H1 (cell line): ENCODE measurements around the gene PRR22. TPM values are rescaled to one million over a fixed set of nuclear protein-coding genes. Genes with fewer than 3 reads are reported as not detected.

Experiments used
- CTCF ChIA-PET: fragments of 300-600 bp; sonication (Branson Sonifier 250); formaldehyde crosslinking; loops from one replicate; lab custom pipeline; 2021; ENCODE audit not compliant: partially characterized antibody; lab: Charles Lee
- POLR2A ChIA-PET: fragments of 300-600 bp; sonication (Branson Sonifier 250); formaldehyde crosslinking; loops from one replicate; lab custom pipeline; 2021; ENCODE audit warnings: inconsistent platforms; ENCODE audit not compliant: partially characterized antibody; lab: Charles Lee
- DNase-seq, 2 experiments: peaks; one replicate each; pipeline versions ENCODE4 v3.0.0 to v3.0.0-alpha.2; 2010 to 2022; ENCODE audit warnings: low spot score in 2 of 2, low read depth in 1 of 2, mixed read lengths in 1 of 2
- FAIRE-seq: peaks from 2 replicates; lab custom pipeline; 2011; peaks lifted over from hg19 to GRCh38; lab: Jason Lieb, UNC
- H2AFZ ChIP-seq: 2 replicates; pipeline ENCODE4 v1.8.1; 2012; ENCODE audit warnings: low read length, inconsistent platforms
- H2AK5ac ChIP-seq: 2 replicates; pipeline ENCODE4 v1.6.1; 2013; ENCODE audit warnings: low read depth, low read length
- H2BK120ac ChIP-seq: replicated peaks from 2 replicates; pipeline ENCODE3; 2013; ENCODE audit warnings: low read depth, low read length, inconsistent platforms
- H2BK12ac ChIP-seq: 2 replicates; pipeline ENCODE4 v1.6.1; 2013; ENCODE audit warnings: low read depth, low read length
- H2BK15ac ChIP-seq: 2 replicates; pipeline ENCODE4 v1.6.1; 2013; ENCODE audit warnings: low read length
- H2BK20ac ChIP-seq: 2 replicates; pipeline ENCODE4 v1.6.1; 2013; ENCODE audit warnings: low read length
- H2BK5ac ChIP-seq: 2 replicates; pipeline ENCODE4 v1.6.1; 2013; ENCODE audit warnings: low read depth, low read length
- H3K14ac ChIP-seq: 2 replicates; pipeline ENCODE4 v1.6.1; 2013; ENCODE audit warnings: inconsistent platforms; ENCODE audit not compliant: insufficient read length
- H3K18ac ChIP-seq: 2 replicates; pipeline ENCODE4 v1.6.1; 2013; ENCODE audit warnings: low read length; ENCODE audit errors: extremely low read depth
- H3K23ac ChIP-seq: 2 replicates; pipeline ENCODE4 v1.6.1; 2013; ENCODE audit warnings: inconsistent platforms; ENCODE audit not compliant: insufficient read length
- H3K23me2 ChIP-seq: 2 replicates; pipeline ENCODE4 v1.6.1; 2013; ENCODE audit warnings: low read depth, low read length
- H3K27ac ChIP-seq: 2 replicates; pipeline ENCODE4 v1.6.1; 2011; ENCODE audit warnings: low read depth, low read length, inconsistent platforms
- H3K27me3 ChIP-seq, 4 experiments: replicated peaks in 1 of 4; 1 replicate in 1 of 4; 2 replicates in 3 of 4; pipeline versions ENCODE4 v1.6.1 to v1.8.1; 2011 to 2013; ENCODE audit warnings: low read length in 3 of 4, mild to moderate bottlenecking in 3 of 4, inconsistent platforms in 2 of 4, mixed read lengths in 2 of 4, moderate library complexity in 1 of 4; ENCODE audit not compliant: control insufficient read depth in 3 of 4, insufficient read depth in 3 of 4; ENCODE audit errors: extremely low read depth in 1 of 4
- H3K36me3 ChIP-seq, 4 experiments: 2 replicates each; pipeline versions ENCODE4 v1.6.1 to v1.8.1; 2011 to 2013; ENCODE audit warnings: mild to moderate bottlenecking in 4 of 4, low read length in 3 of 4, moderate library complexity in 2 of 4, control low read depth in 1 of 4, inconsistent platforms in 1 of 4; ENCODE audit not compliant: insufficient read depth in 4 of 4, control insufficient read depth in 2 of 4
- H3K4ac ChIP-seq: replicated peaks from 2 replicates; pipeline ENCODE3; 2013; ENCODE audit warnings: low read length, low read depth, mixed read lengths, inconsistent platforms; ENCODE audit not compliant: insufficient read length
- H3K4me1 ChIP-seq, 4 experiments: replicated peaks in 1 of 4; 1 replicate in 1 of 4; 2 replicates in 3 of 4; pipeline versions ENCODE4 v1.6.1 to v1.8.1; 2011 to 2013; ENCODE audit warnings: low read length in 3 of 4, inconsistent platforms in 2 of 4, mixed read lengths in 1 of 4; ENCODE audit not compliant: insufficient read depth in 4 of 4, control insufficient read depth in 3 of 4
- H3K4me2 ChIP-seq, 2 experiments: 2 replicates each; pipeline versions ENCODE4 v1.6.1 to v1.8.1; 2011 to 2013; ENCODE audit warnings: low read depth in 2 of 2, low read length in 2 of 2, control low read depth in 1 of 2, inconsistent platforms in 1 of 2, mild to moderate bottlenecking in 1 of 2; ENCODE audit not compliant: insufficient read depth in 1 of 2
- H3K4me3 ChIP-seq, 4 experiments: fragments of 200-600, 300-600 bp in 1 of 4; sonication (generic), shearing (Covaris generic), sonication (Bioruptor Twin) in 1 of 4; 2 replicates each; pipeline versions ENCODE4 v1.5.1 to v1.8.1; 2011 to 2016; ENCODE audit warnings: low read length in 4 of 4, low read depth in 3 of 4, control low read depth in 2 of 4, inconsistent platforms in 2 of 4, mild to moderate bottlenecking in 2 of 4, mixed read lengths in 1 of 4, moderate library complexity in 1 of 4; ENCODE audit not compliant: insufficient read depth in 2 of 4; ENCODE audit errors: extremely low read depth in 1 of 4
- H3K56ac ChIP-seq: replicated peaks from 2 replicates; pipeline ENCODE3; 2013; ENCODE audit warnings: low read depth, mild to moderate bottlenecking, mixed read lengths, low read length, inconsistent platforms; ENCODE audit not compliant: insufficient read length
- H3K79me1 ChIP-seq: 2 replicates; pipeline ENCODE4 v1.6.1; 2013; ENCODE audit warnings: low read depth, low read length, control low read depth
- H3K79me2 ChIP-seq, 2 experiments: 2 replicates each; pipeline versions ENCODE4 v1.6.1 to v1.8.1; 2012 to 2013; ENCODE audit warnings: low read length in 2 of 2, mild to moderate bottlenecking in 2 of 2, inconsistent platforms in 1 of 2; ENCODE audit not compliant: insufficient read depth in 2 of 2, control insufficient read depth in 1 of 2
- H3K9ac ChIP-seq, 4 experiments: replicated peaks in 1 of 4; 1 replicate in 1 of 4; 2 replicates in 3 of 4; pipeline versions ENCODE4 v1.6.1 to v1.8.1; 2011 to 2013; ENCODE audit warnings: low read depth in 3 of 4, low read length in 3 of 4, control low read depth in 2 of 4, mild to moderate bottlenecking in 2 of 4, moderate library complexity in 2 of 4, inconsistent platforms in 1 of 4; ENCODE audit errors: extremely low read depth in 1 of 4
- H3K9me3 ChIP-seq, 2 experiments: 2 replicates each; pipeline versions ENCODE4 v1.6.1 to v1.8.1; 2012 to 2013; ENCODE audit warnings: mild to moderate bottlenecking in 2 of 2, moderate library complexity in 2 of 2, control low read depth in 1 of 2, inconsistent platforms in 1 of 2, low read depth in 1 of 2, low read length in 1 of 2, mixed read lengths in 1 of 2; ENCODE audit not compliant: insufficient read depth in 2 of 2
- H4K20me1 ChIP-seq, 2 experiments: replicated peaks in 1 of 2; 2 replicates each; pipeline versions ENCODE3 to v1.8.1; 2011 to 2013; ENCODE audit warnings: inconsistent platforms in 2 of 2, low read length in 2 of 2, mild to moderate bottlenecking in 1 of 2; ENCODE audit not compliant: insufficient read depth in 2 of 2, control insufficient read depth in 1 of 2
- H4K5ac ChIP-seq: 2 replicates; pipeline ENCODE4 v1.6.1; 2013; ENCODE audit warnings: low read length, low read depth, mixed read lengths, inconsistent platforms; ENCODE audit not compliant: insufficient read length
- H4K8ac ChIP-seq: 2 replicates; pipeline ENCODE4 v1.8.0; 2013; ENCODE audit warnings: mild to moderate bottlenecking, moderate library complexity, low read length, inconsistent platforms; ENCODE audit not compliant: insufficient read depth; ENCODE audit errors: extremely low read depth
- H4K91ac ChIP-seq: replicated peaks from 2 replicates; pipeline ENCODE3; 2013; ENCODE audit warnings: low read length, mixed read lengths, inconsistent platforms; ENCODE audit not compliant: insufficient read length
- EP300 ChIP-seq, 2 experiments: IDR thresholded peaks; 1 replicate in 1 of 2; 2 replicates in 1 of 2; pipeline ENCODE4 v1.6.1; 2011 to 2012; ENCODE audit warnings: low read depth in 2 of 2, low read length in 2 of 2, mild to moderate bottlenecking in 2 of 2, borderline replicate concordance in 1 of 2, inconsistent platforms in 1 of 2, moderate library complexity in 1 of 2
- HDAC6 ChIP-seq: IDR thresholded peaks from one replicate; pipeline ENCODE4 v1.7.1; 2012; ENCODE audit warnings: low read depth, mild to moderate bottlenecking, inconsistent platforms, low read length, moderate library complexity
- KDM1A ChIP-seq: fragments of 200-600, 300-600 bp; sonication (generic); IDR thresholded peaks from 2 replicates; pipeline ENCODE4 v1.7.1; 2016; ENCODE audit warnings: mild to moderate bottlenecking, low read length, borderline replicate concordance
- PHF8 ChIP-seq: fragments of 200-600 bp; sonication (generic); conservative IDR thresholded peaks from 2 replicates; pipeline ENCODE4 v1.7.1; 2012; ENCODE audit warnings: low read depth, mild to moderate bottlenecking, inconsistent platforms, low read length, moderate library complexity
- POLR2AphosphoS5 ChIP-seq: IDR thresholded peaks from 2 replicates; pipeline ENCODE4 v1.6.1; 2011; ENCODE audit warnings: low read depth, low read length
- POU5F1 ChIP-seq: IDR thresholded peaks from 2 replicates; pipeline ENCODE4 v1.6.1; 2011; ENCODE audit warnings: low read depth, mild to moderate bottlenecking, low read length, moderate library complexity
- SAP30 ChIP-seq: fragments of 300-600 bp; sonication (generic); IDR thresholded peaks from 2 replicates; pipeline ENCODE4 v1.7.1; 2012; ENCODE audit warnings: low read length, moderate library complexity, mild to moderate bottlenecking, inconsistent platforms; ENCODE audit not compliant: insufficient read depth, insufficient replicate concordance
- SIRT6 ChIP-seq: IDR thresholded peaks from one replicate; pipeline ENCODE4 v1.7.1; 2012; ENCODE audit warnings: low read length, inconsistent platforms
- SIX5 ChIP-seq: IDR thresholded peaks from 2 replicates; pipeline ENCODE4 v1.6.1; 2011; ENCODE audit warnings: mild to moderate bottlenecking, low read depth, low read length
- SP4 ChIP-seq: IDR thresholded peaks from 2 replicates; pipeline ENCODE4 v1.6.1; 2012; ENCODE audit warnings: low read length, inconsistent platforms
- TBP ChIP-seq: IDR thresholded peaks from 2 replicates; pipeline ENCODE4 v1.6.1; 2011; ENCODE audit warnings: low read depth, low read length, improper control_type of control experiment
- WGBS, 2 experiments: shearing (Covaris generic) in 1 of 2; methylation state at CpG; one replicate each; pipeline versions ENCODE4 v1.1.6 to v1.1.7; 2013 to 2015; ENCODE audit warnings: low lambda C conversion rate in 2 of 2, mixed read lengths in 2 of 2, inconsistent platforms in 1 of 2, low coverage in 1 of 2, missing lambda C conversion rate in 1 of 2; ENCODE audit not compliant: insufficient replicate concordance in 2 of 2, insufficient coverage in 1 of 2, insufficient read length in 1 of 2; ENCODE audit errors: extremely low coverage in 1 of 2, missing lambda C conversion rate in 1 of 2; 5-methylcytosine and 5-hydroxymethylcytosine counted together
- polyA plus RNA-seq, 7 experiments: library from polyadenylated mRNA; depleted of rRNA in 3 of 7; stranded (reverse) in 5 of 7; unstranded in 2 of 7; fragments of >200 nt in 5 of 7; fragments of 200-250 nt in 2 of 7; gene quantifications; 1 replicate in 5 of 7; 2 replicates in 1 of 7; 4 replicates in 1 of 7; pipeline versions ENCODE4 v1.2.1 to v1.2.3, GENCODE V29; 2011 to 2013; ENCODE audit warnings: missing spikeins in 2 of 7, mixed read lengths in 2 of 7
- total RNA-seq: library from RNA; stranded (reverse); fragmentation: NEBNext Ultra II Directional; extraction: Animal tissue kit (Norgen Biotek cat#: 25700); gene quantifications from 2 replicates; pipeline ENCODE4 v1.2.1, GENCODE V29; 2021
- TF ChIP-seq, protein P1 (sequence below), 3 experiments: IDR thresholded peaks; 1 replicate in 2 of 3; 2 replicates in 1 of 3; pipeline versions ENCODE4 v1.5.1 to v1.6.1; 2011; ENCODE audit warnings: low read length in 3 of 3, mild to moderate bottlenecking in 3 of 3, inconsistent platforms in 2 of 3, low read depth in 1 of 3, moderate library complexity in 1 of 3; ENCODE audit not compliant: insufficient read depth in 1 of 3; ENCODE audit errors: control extremely low read depth in 1 of 3

The PRR22 gene
- total and polyA plus RNA-seq, 2 of the 8 experiments (the other 6 are each of a cell fraction or from before 2014, with no cell fraction given): 1.9 to 2.1 TPM

DNA sequence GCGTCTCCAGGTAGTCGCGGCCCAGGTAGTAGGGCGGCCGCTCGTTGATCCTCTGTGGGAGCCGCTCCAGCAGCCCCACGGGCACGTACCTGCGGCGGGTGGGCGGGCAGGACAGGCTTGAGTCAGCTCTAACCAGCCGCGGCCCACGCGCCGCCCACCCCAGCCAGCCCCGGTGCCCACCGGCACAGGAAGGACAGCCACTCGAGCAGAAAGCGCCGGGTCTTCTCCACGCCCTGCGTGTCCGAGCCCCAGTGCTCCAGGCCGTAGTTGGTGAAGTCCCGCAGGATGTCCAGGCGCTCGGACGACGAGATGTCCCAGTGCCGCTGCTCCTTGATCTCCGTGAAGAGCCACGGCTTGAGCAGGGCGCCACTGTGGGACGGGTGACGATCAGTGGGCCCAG is 877 bp upstream of the PRR22 start:
- no peak overlapping the region for H2BK15ac ChIP-seq
- no peak overlapping the region for H2AFZ ChIP-seq
- no peak overlapping the region for H3K27ac ChIP-seq
- CTCF ChIA-PET: no interaction called here
- FAIRE-seq: no peak
- H3K9ac ChIP-seq: no peak overlapping the region
- peaks cover 3% of the 10 kb centered on the region; the same call in 1 of the 2 replicates for H3K23me2 ChIP-seq
- POLR2A ChIA-PET: interaction anchor here (0.6 to 2.3 kb wide), 6 partner anchors 11 to 89 kb away, joined by 3 to 8 read pairs (median 3); no protein-coding TSS in a partner anchor
- 92% methylated on average over 23 of the region's 37 CpGs; no CpG with 5 or more reads in 1 of the 2 experiments for WGBS, 2 experiments
- H3K23ac ChIP-seq: no peak overlapping the region
- H3K4me2 ChIP-seq: no peak overlapping the region
- H2BK5ac ChIP-seq: no peak overlapping the region
- H3K36me3 ChIP-seq: peaks cover 20 to 42% (median 34%) of the 10 kb centered on the region in 4 experiments
- no peak overlapping the region for H4K91ac ChIP-seq
- H4K8ac ChIP-seq: no peak overlapping the region
- peaks cover 4% of the 10 kb centered on the region; the same call in 1 of the 2 replicates for H3K79me1 ChIP-seq
- H3K4me3 ChIP-seq: no peak overlapping the region
- no peak overlapping the region for H2BK12ac ChIP-seq
- no peak overlapping the region for H3K18ac ChIP-seq
- no peak overlapping the region for H3K56ac ChIP-seq
- no peak overlapping the region for H2BK20ac ChIP-seq
- H3K4ac ChIP-seq: no peak overlapping the region
- H2AK5ac ChIP-seq: no peak overlapping the region
- peaks cover 0 to 10% of the 10 kb centered on the region in 2 experiments for H4K20me1 ChIP-seq
- no peaks in the 10 kb centered on the region for H3K9me3 ChIP-seq
- DNase-seq: no peak
- H3K27me3 ChIP-seq: no peaks in the 10 kb centered on the region
- no peak overlapping the region for H4K5ac ChIP-seq
- no peak overlapping the region for H3K14ac ChIP-seq
- no peaks in the 10 kb centered on the region; a peak in 1 of 7 replicates for H3K4me1 ChIP-seq
- no peaks in the 10 kb centered on the region for H3K79me2 ChIP-seq
- H2BK120ac ChIP-seq: no peak overlapping the region
- TF ChIP-seq POLR2AphosphoS5: no peak
- no peak for TF ChIP-seq PHF8
- no peak for TF ChIP-seq SIRT6
- no peak for TF ChIP-seq SIX5
- TF ChIP-seq SAP30: no peak
- no peak for TF ChIP-seq POU5F1
- TF ChIP-seq KDM1A: no peak
- TF ChIP-seq, protein P1, sequence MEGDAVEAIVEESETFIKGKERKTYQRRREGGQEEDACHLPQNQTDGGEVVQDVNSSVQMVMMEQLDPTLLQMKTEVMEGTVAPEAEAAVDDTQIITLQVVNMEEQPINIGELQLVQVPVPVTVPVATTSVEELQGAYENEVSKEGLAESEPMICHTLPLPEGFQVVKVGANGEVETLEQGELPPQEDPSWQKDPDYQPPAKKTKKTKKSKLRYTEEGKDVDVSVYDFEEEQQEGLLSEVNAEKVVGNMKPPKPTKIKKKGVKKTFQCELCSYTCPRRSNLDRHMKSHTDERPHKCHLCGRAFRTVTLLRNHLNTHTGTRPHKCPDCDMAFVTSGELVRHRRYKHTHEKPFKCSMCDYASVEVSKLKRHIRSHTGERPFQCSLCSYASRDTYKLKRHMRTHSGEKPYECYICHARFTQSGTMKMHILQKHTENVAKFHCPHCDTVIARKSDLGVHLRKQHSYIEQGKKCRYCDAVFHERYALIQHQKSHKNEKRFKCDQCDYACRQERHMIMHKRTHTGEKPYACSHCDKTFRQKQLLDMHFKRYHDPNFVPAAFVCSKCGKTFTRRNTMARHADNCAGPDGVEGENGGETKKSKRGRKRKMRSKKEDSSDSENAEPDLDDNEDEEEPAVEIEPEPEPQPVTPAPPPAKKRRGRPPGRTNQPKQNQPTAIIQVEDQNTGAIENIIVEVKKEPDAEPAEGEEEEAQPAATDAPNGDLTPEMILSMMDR (IDR thresholded peaks at IDR 0.05; ENCODE audit: control extremely low read depth in 1 of 3, insufficient read depth in 1 of 3, low read depth in 1 of 3, low read length in 3 of 3): no peak
- no peak for TF ChIP-seq EP300 (IDR thresholded peaks at IDR 0.05; ENCODE audit: borderline replicate concordance in 1 of 2, low read depth in 2 of 2, low read length in 2 of 2)
- TF ChIP-seq SP4: no peak
- no peak for TF ChIP-seq HDAC6
- TF ChIP-seq TBP: no peak
